ENCODE data around the gene BRAT1. TPM values are rescaled to one million over a fixed set of nuclear protein-coding genes. Genes with fewer than 3 reads are reported as not detected.
A peak's percentile ranks its signal among the peaks of the same experiment; 100 is the strongest.
"Not testable (repeated sequence)": the region's sequence is repeated elsewhere in the genome, so short reads cannot be mapped to it uniquely, and the experiment has no call there.

BRAT1 gene
- polyA plus RNA-seq, 1 donor from 2014 or later = 39.4 TPM

DNA sequence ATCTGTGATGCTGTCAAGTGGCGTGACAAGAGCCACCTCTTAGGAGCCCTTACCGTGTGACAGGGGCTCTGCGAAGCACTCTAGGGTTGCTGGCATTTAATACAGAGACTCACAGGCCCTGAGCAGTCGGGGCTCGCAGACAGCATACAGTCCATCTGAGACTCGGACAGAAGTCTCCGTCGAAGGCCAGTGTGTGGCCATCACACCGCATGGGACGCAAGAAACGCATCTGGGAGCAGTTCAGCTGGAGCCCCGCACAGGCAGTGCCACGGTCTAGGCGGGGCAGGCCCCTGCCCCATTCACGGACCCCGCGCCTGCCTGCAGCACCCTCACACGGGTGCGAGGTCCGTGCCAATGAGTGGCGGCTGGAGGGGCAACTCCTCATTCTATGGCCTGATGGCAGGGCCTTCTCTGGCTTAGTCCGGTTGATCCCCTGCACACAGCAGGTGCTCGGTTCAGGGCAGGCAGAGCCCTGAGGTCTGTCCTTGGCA is 37.1 kb upstream of the BRAT1 start:
- peaks cover 5% of the 10 kb centered on the region for H3K36me3 Mint-ChIP-seq
- H3K4me1 Mint-ChIP-seq = peaks cover 0 to 2% (median 0%) of the 10 kb centered on the region in 3 donors
- H3K9me3 Mint-ChIP-seq = no peaks in the 10 kb centered on the region
- H3K4me3 Mint-ChIP-seq = no peak overlapping the region
- H3K27ac Mint-ChIP-seq = no peak overlapping the region
- H3K27me3 Mint-ChIP-seq = no peaks in the 10 kb centered on the region

DNA sequence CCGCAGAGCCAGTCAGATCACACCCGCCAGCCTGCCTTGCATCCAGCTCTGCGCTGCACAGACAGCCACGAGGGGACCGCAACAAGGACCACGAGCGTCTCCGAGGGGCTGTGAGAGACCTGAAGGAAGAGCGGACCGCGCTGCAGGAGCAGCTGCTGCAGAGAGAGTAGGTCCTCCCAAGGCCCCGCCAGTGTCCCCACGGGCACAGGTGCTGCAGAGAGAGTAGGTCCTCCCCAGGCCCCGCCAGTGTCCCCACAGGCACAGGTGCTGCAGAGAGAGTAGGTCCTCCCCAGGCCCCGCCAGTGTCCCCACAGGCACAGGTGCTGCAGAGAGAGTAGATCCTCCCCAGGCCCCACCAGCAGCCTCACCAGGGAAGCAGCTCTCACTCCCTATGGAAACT is 34.6 kb upstream of the BRAT1 start:
- H3K27ac Mint-ChIP-seq, H3K36me3 Mint-ChIP-seq, H3K27me3 Mint-ChIP-seq, H3K9me3 Mint-ChIP-seq, H3K4me1 Mint-ChIP-seq, H3K4me3 Mint-ChIP-seq: not testable (repeated sequence)

DNA sequence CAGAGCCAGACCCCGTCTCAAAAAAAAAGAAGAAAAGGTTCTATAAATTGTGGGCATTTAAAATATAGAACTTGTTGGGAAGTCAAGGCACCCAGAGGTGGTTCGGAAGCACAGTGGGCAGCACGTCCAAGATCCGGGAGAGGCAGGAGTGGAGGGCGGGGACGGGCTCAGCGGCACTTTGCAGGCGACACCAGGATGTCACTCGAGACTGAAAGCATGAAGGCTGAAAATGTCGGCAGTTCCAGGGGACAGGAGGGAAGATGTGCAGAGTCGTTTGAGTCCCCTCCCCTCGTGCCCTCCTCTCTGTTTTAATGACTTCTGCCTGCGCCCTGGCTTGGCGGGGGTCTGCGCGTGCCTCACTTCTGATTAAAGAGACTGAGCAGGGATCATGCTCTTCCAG is 34.0 kb upstream of the BRAT1 start:
- no peaks in the 10 kb centered on the region for H3K4me1 Mint-ChIP-seq
- H3K27me3 Mint-ChIP-seq = no peaks in the 10 kb centered on the region
- peaks cover 7% of the 10 kb centered on the region for H3K36me3 Mint-ChIP-seq
- no peak overlapping the region for H3K4me3 Mint-ChIP-seq
- H3K27ac Mint-ChIP-seq = no peak overlapping the region
- no peaks in the 10 kb centered on the region for H3K9me3 Mint-ChIP-seq

DNA sequence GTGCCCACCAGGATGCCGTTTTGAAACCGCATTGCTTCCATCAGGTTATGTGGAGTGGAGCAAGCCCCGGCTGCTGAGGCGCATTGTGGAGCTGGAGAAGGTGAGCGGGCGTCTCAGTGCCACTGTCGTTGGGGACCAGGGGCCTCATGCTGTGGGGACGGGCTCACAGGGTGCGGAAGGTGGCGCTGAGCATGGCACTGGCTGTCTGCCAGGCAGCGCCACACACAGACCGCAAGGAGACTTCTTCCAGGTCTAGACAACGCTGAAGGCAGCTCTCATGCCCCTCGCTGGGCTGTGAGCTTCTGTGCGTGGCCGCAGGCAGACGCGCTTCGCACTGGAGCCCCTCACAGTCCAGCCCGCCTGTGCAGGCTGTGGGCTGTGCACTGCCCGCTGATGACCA is 32.5 kb upstream of the BRAT1 start:
- H3K36me3 Mint-ChIP-seq = peaks cover 4% of the 10 kb centered on the region
- no peaks in the 10 kb centered on the region for H3K27me3 Mint-ChIP-seq
- no peaks in the 10 kb centered on the region for H3K4me1 Mint-ChIP-seq
- H3K4me3 Mint-ChIP-seq = no peak overlapping the region
- no peaks in the 10 kb centered on the region for H3K9me3 Mint-ChIP-seq
- H3K27ac Mint-ChIP-seq = no peak overlapping the region

DNA sequence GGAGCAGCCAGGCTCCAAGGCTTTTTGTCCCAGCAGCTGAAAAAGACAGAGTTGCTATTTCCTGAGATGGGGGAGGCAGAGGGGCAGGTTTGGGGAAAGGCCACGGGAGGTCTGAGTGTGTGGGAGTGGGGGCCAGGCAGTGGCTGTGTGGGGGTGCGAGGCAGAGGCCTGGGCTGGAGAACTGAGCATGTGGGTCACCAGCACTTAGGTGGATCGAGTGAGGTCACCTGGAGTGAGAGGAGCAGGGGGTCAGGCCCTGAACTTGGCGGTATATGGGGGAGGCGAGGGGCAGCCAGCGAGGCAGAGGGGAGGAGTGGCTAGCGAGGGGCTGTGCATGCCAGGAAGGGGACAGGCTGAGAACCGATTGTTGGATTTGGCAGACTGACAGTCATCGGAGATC is 31.8 kb upstream of the BRAT1 start:
- no peaks in the 10 kb centered on the region for H3K4me1 Mint-ChIP-seq
- H3K27me3 Mint-ChIP-seq = no peaks in the 10 kb centered on the region
- peaks cover 4% of the 10 kb centered on the region for H3K36me3 Mint-ChIP-seq
- H3K4me3 Mint-ChIP-seq = no peak overlapping the region
- no peaks in the 10 kb centered on the region for H3K9me3 Mint-ChIP-seq
- no peak overlapping the region for H3K27ac Mint-ChIP-seq

DNA sequence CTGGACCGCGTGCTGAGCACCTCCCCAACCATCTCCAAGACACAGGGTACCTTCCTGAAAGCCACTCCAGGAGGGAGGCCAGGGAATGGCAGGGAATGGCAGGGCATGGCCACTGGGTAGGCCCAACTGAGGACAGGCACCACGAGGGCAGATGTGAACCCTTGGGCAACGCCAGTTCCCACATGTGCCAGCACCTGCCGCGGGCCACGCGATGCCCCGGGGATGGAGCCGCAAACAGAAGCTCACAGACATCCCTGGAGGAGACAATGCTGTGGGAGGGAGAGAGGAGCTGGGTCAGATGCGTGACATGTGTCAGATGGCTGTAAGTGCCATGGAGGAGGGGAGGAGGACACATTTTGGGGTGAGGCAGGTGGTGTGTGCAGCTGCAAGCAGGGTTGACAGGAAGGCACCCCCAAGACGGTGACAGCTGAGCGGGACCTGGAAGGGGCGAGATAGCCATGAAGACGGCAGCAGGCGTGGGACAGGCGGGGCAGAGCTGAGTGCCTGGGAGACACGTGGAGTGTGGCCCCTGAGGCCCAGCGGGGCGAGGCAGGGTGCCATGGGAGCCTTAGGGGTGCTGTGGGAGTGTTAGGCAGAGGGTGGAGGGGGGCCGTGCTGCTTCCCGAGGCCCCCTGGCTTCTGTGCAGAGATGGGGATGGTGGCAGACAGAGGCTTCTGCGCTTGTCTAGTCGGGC is 31.1 kb upstream of the BRAT1 start:
- Mint-ChIP-seq H3K36me3 (peaks cover 4% of the 10 kb centered on the region), H3K27ac (peak overlapping the region in 2 of 3 donors; percentile 21 to 73), H3K9me3 (no peaks in the 10 kb centered on the region), H3K4me1 (no peaks in the 10 kb centered on the region), H3K27me3 (no peaks in the 10 kb centered on the region), H3K4me3 (no peak overlapping the region)

DNA sequence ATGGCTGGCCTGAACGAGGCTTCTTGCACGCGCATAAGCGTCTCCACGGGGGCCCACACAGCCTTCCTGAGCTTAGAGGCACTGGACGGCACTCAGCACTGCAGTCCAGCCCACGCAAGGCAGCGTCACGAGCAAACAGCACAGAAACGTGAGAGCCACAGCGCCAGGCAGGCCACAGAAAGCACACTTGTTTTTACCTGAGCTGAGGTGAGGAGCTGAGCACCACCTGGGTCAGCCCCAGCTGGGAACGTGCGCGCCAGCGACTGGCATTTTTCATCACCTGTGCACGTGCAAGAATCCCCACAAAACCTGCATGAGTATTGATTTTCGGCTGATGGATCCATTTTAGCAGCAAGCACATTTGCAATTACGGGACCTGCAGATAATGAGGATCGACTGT is 30.1 kb upstream of the BRAT1 start:
- Mint-ChIP-seq H3K4me3 (no peak overlapping the region), H3K36me3 (peaks cover 5% of the 10 kb centered on the region)

DNA sequence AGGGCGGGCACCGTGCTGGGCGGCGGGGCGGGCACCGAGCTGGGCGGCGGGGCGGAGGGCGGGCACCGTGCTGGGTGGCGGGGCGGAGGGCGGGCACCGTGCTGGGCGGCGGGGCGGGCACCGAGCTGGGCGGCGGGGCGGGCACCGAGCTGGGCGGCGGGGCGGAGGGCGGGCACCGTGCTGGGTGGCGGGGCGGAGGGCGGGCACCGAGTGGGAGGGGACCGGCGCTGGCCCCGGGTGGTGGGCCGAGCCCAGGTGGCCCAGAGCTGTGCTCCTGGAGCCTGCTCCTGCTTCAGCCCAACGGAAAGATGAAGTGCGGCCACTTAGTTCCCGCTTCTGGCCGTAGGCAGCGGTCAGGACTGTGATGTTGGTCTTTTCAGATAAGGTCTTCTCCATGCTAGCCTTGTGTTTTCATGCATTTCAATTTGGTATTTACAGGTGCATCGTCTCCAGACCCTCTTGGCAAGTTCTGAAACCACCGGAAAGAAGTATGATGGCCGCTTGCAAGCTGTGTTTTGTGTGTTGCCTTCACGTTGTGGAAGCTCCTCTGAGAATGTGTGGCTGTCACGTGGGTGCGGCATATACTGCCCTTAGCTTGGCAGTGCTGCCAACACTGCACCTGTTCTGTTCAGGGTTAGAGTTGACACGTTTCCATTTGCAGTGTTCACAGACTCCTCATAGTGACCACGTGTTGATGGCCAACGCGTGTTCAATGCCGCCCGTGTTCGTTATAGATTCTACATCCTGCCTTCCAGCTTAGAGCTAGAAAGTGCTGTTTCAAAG is 28.7 kb upstream of the BRAT1 start:
- Mint-ChIP-seq H3K27me3 (no peaks in the 10 kb centered on the region), H3K36me3 (peaks cover 6% of the 10 kb centered on the region), H3K27ac (no peak overlapping the region), H3K4me1 (no peaks in the 10 kb centered on the region), H3K4me3 (no peak overlapping the region), H3K9me3 (no peaks in the 10 kb centered on the region)

More for the DNA sequence above, 30.1 kb upstream of the BRAT1 start:
- H3K27me3 Mint-ChIP-seq = no peaks in the 10 kb centered on the region
- H3K9me3 Mint-ChIP-seq = no peaks in the 10 kb centered on the region
- H3K27ac Mint-ChIP-seq = no peak overlapping the region
- no peaks in the 10 kb centered on the region for H3K4me1 Mint-ChIP-seq

DNA sequence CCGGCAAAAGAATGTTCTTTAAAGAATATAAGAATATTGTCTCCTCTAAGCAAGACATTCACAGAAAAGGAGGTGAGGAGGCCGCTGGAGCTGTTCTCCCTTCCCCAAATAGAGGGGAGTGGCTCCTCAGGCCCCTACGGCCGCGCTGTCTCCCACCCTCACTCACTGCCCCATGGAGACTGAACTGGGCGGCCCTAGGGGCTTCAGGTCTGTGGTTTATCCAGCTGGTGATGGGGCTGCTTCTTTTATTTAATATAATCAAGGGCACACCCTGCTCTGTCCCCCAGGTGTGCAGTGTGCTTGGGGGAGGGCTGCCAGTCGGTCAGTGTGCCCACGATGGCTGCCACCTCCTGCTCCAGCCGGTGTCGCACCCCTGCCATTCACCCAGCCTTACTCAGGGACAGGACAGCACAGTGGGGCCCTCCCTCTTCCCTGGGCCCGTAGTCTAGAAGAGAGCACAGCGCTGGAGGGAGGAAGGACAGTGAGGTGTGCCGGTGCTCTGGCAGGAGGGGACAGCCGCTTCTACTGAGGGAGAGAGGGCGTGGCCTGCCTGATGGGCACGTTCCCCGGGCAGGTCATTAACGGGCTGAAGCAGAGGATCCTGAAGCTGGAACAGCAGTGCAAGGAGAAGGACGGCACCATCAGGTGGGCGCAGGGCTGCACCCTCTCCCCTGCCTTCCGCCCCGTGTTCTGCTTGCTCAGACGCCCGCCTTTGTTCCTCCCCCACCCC is 26.8 kb upstream of the BRAT1 start:
- H3K9me3 Mint-ChIP-seq = no peaks in the 10 kb centered on the region
- no peaks in the 10 kb centered on the region for H3K4me1 Mint-ChIP-seq
- H3K27me3 Mint-ChIP-seq = no peaks in the 10 kb centered on the region
- peaks cover 6% of the 10 kb centered on the region for H3K36me3 Mint-ChIP-seq
- H3K4me3 Mint-ChIP-seq = no peak overlapping the region
- H3K27ac Mint-ChIP-seq = no peak overlapping the region

DNA sequence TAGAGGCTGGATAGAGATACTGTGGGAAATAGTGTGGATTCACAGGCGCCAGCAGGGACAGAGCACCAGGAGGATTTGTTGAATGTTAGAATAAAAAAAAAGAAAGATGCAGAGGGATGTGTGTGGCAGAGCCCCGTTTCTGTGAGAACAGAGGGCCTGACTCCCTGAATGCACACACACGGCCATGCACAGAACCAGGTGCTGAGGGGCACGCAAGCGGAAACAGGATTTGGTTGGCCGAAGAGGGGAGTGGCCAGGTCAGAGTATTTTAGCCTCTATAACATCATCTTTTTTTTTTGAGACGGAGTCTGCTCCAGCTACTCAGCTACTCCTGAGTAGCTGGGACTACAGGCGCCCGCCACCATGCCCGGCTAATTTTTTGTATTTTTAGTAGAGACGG is 25.3 kb upstream of the BRAT1 start:
- Mint-ChIP-seq H3K27me3 (no peaks in the 10 kb centered on the region), H3K27ac (peak overlapping the region in 1 of 3 donors; percentile 67), H3K9me3 (no peaks in the 10 kb centered on the region), H3K36me3 (peaks cover 9% of the 10 kb centered on the region), H3K4me1 (no peaks in the 10 kb centered on the region), H3K4me3 (no peak overlapping the region)

DNA sequence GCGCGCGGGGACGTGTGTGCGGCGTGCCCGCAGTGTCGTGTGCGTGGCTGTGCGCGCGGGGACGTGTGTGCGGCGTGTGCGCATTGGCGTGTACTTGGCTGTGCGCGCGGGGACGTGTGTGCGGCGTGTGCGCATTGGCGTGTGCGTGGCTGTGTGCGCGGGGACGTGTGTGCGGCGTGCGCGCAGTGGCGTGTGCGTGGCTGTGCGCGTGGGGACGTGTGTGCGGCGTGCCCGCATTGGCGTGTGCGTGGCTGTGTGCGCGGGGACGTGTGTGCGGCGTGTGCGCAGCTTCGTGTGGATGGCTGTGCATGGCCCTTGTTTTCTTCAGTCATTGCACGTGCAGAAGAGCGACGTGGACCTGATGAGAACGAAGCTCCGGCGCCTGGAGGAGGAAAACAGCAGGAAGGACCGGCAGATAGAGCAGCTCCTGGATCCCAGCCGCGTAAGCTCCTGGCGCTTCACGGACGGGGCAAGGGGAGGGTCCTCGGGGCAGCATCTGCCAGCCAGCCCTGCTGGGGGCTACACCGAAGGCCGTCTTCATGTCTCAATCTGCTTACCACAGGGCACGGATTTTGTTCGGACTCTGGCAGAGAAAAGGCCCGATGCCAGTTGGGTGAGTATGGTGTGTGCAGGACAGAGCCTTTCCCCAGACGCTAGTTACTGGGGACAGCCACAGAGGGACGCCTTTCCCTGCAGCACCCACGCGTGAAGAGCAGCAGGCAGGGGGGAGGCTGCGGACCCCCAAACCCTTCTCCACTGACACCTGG is 22.8 kb upstream of the BRAT1 start:
- Mint-ChIP-seq H3K27ac (no peak overlapping the region), H3K36me3 (peaks cover 15% of the 10 kb centered on the region), H3K4me1 (no peaks in the 10 kb centered on the region), H3K9me3 (no peaks in the 10 kb centered on the region), H3K4me3 (no peak overlapping the region), H3K27me3 (no peaks in the 10 kb centered on the region)

DNA sequence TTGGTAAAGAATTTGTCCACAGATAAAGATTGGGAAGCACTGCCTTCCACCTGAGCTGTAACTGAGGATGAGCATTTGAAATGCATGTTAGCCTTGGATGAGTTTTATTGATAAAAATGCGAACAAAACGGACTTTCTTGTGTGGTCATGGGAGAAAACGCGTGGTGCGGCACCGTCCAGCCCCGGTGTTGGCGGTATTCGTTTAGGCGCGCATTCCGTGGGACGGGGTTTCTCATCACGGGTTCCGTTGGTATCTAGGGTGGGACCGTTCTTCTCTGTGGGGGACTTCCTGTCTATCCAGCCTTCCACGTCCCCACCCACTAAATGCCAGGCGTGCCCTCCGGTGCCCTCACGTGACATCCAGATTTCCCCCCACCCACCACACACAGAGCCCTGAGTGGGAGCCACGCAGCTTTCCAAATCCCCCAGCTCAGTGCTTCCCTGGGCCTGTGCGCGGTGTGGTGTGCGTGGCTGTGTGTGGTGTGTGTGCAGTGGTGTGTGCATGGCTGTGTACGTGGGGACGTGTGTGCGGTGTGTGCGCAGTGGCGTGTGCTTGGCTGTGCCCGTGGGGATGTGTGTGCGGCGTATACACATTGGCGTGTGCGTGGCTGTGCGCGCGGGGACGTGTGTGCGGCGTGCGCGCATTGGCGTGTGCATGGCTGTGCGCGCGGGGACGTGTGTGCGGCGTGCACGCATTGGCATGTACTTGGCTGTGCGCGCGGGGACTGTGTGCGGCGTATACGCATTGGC is 21.6 kb upstream of the BRAT1 start:
- H3K36me3 Mint-ChIP-seq = peaks cover 15% of the 10 kb centered on the region
- no peaks in the 10 kb centered on the region for H3K9me3 Mint-ChIP-seq
- H3K4me1 Mint-ChIP-seq = no peaks in the 10 kb centered on the region
- no peak overlapping the region for H3K27ac Mint-ChIP-seq
- no peak overlapping the region for H3K4me3 Mint-ChIP-seq
- no peaks in the 10 kb centered on the region for H3K27me3 Mint-ChIP-seq

DNA sequence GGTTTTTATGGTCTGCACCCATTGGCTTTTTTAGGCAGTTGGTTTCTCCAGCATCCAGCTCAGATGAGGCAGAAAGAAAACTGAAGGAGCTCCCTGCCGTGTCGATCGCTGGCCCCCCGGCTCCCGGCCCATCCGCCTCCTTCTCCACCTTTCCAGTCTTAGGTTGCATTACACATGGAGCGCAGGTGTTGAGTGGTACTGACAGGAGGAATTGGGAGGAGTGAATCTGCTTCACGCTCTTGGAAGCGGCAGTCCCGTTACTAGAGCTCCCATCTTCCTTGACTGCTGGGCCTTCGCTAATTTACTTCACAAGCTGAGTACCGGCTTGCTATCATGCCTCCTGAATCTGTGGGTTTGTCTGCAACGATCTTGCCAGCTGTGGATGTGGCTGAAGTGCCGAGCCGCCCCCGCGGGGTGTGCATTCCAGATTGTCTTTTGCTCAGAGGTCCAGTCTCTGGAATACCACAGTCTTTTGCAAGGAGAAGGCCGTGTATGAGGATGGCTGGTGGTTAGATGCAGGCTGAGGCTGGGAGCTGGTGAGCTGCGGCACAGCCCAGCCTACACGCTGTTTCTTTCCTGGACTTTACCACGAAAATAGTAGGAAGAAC is 20.5 kb upstream of the BRAT1 start:
- peaks cover 15% of the 10 kb centered on the region for H3K36me3 Mint-ChIP-seq
- H3K27ac Mint-ChIP-seq = peak overlapping the region in 1 of 3 donors; percentile 84
- H3K4me1 Mint-ChIP-seq = no peaks in the 10 kb centered on the region
- H3K27me3 Mint-ChIP-seq = no peaks in the 10 kb centered on the region
- no peak overlapping the region for H3K4me3 Mint-ChIP-seq
- no peaks in the 10 kb centered on the region for H3K9me3 Mint-ChIP-seq

Measured in IgD-negative memory B cell (primary cell).